UCSD-AML1 (cell line): ENCODE results near the gene RBMX.
A peak's percentile ranks its signal among the peaks of the same experiment; 100 is the strongest.
"Not testable (repeated sequence)": the region's sequence is repeated elsewhere in the genome, so short reads cannot be mapped to it uniquely, and the experiment has no call there.

Experiments used
- DNase-seq: peaks from one replicate; lab custom pipeline; 2025; ENCODE audit not compliant: unreplicated experiment; lab: John Stamatoyannopoulos, UW

The RBMX gene

DNA sequence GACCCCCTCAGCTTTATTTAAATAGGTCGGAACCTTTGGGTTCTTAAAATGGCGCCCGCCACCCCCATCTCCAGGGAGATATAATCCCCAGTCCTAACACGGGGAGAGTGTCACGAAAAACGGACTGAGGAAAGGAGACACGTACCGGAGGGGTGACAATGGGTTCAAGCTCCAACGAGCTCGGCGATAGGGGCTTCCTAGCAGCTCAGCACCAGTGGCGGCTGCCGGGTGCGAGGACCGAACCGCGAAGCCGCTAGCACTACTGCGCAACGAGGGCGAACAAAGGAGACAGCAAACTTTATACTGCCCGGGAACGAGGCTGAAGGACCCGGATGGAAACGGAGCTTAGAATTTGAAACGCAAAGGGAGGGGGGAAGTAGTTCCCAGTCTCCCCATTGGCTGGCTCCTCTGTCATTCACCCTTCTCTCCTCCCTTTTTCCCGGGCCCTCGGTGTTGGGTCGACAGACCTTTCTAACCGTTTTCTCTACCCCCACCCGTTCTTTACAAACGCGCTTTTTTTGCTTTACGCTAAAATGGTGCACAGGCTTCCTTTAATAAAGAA, at the start of gene RBMX:
RBMX (minus strand) TSS at position 274 of the 562 bp plus-strand sequence. CDS start 1,298 bp downstream, outside the sequence.
- peak; percentile 83 for DNase-seq

DNA sequence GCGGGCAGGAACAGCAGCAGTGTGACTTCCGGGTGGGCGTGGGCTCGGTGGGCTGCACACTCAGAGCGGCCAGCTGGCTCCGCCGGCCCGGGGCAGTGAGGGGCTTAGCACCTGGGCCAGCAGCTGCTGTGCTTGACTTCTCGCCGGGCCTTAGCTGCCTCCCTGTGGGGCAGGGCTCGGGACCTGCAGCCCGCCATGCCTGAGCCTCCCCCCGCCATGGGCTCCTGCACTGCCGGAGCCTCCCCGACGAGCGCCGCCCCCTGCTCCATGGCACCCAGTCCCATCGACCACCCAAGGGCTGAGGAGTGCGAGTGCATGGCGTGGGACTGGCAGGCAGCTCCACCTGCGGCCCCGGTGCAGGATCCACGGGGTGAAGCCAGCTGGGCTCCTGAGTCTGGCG, 40.9 kb upstream of the RBMX start:
- not testable (repeated sequence) for DNase-seq

- no peak for DNase-seq
These were observed 39.5 kb upstream of the RBMX start for GRCh38 chrX:136920001-136920400.

- DNase-seq = no peak
These were observed 36.3 kb upstream of the RBMX start for GRCh38 chrX:136916827-136917226.

GRCh38 chrX:136911661-136912060, 31.1 kb upstream of the RBMX start:
- not testable (repeated sequence) for DNase-seq

GRCh38 chrX:136911253-136911652, 30.7 kb upstream of the RBMX start:
- DNase-seq = no peak

DNA sequence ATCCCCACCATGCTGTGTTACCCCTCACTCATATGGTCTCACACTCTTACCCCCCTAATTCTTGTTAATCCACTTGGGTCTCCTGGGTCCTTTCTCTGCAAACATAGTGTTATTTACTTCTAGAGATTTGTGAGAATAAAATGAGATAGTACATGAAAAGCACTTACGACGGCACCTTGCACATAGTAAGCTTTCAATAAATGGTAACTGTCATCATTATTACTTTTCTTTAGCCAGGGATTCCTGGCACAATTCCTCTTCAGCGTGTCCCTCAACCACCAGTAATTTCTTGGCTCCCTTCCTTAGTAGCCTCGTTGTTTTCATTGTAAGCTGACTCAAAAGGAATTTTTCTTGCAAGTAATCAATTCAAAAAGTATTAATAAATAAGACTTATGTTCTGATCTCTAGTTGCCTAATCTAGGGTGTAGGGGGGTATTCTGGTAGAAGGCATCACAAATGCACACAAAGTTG, 30.1 kb upstream of the RBMX start:
- no peak for DNase-seq

DNA sequence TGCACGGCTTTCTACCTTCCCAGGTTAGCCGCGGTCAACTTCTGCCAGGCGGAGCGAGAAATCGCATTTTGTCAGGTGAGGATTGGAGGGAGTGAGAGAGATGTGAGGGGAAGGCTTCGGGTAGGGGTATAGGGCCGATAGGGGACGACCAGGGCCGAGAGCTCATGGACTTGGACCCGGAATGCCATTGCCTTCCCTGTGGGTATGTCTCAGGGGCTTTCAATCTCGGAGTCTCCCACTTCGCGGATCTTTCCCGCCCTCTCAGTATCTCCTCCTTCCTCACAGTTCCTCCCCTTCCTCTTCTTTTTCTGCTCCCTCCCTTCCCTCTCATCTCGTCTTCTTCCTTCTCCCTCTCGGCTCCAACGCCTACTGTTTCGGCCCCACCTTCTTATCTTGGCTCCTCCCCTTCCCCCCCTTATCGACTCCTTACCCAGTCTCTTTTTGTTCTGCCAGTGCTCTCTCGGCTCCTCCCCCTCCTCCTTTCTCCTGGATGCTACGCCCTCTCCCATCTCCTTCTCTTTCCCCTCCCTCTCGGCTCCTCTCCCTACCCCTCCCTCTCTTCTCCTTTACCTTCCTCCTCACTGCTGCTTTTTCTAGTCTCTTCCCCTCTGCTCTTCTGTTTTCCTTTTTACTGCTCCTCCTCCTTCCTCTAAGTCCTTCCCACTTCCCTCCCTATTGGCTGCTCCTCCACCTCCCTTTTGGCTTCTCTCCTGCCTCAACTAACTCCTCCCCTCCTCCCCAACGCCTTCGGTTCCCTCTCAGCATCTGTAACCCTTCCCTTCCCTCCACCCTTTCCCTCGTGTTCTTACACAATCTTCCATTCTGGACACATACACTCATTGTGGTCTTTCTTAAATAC, 29.4 kb upstream of the RBMX start:
- peak; percentile 76 for DNase-seq

DNA sequence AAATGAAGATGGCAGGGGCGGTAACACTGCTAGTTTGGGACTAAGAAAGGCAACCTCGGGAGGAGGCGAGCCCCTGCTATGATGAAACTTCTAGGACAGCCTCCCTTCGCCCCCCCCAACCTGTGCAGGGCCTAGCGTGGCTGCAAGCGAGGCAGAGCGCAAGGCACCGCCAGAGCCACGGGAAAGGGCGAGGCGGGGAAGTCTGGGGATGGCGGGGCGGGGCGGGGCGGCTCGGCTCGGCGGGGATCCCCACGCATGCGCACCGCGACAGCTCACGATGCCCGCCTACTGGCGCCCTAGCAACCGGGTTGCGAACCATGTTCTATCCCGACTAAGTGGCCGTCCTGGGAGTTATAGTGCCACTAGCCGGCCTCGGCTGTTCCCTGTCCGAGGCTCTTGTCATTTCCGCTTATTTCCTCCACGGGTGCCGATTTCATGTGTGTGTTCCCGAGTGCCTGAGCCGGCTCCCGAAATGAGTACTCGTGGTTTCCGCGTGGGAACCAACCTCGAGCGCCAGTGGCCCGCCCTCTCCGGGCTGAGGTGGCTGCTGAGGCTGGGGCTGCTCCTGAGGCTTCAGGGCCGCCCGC, 28.7 kb upstream of the RBMX start:
- peak; percentile 83 for DNase-seq

DNA sequence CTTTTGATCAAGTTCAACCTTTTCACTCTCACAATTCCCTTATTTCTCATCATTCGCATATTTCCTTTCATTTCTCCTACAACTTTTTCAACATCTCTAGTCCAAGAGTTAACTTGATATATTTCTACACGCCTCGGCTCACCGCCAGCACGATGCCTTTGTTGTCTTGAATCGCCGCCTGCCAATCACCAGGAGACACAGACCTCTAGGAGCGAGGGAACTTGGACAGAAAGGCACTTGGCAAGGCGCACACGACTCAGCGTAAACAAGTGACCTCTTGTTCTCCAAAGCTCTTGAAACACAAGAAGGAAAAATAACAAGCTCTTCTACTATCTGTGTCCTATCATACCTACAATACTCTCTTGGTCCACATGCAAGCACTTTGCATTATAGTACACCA, 27.1 kb upstream of the RBMX start:
- DNase-seq = no peak

DNA sequence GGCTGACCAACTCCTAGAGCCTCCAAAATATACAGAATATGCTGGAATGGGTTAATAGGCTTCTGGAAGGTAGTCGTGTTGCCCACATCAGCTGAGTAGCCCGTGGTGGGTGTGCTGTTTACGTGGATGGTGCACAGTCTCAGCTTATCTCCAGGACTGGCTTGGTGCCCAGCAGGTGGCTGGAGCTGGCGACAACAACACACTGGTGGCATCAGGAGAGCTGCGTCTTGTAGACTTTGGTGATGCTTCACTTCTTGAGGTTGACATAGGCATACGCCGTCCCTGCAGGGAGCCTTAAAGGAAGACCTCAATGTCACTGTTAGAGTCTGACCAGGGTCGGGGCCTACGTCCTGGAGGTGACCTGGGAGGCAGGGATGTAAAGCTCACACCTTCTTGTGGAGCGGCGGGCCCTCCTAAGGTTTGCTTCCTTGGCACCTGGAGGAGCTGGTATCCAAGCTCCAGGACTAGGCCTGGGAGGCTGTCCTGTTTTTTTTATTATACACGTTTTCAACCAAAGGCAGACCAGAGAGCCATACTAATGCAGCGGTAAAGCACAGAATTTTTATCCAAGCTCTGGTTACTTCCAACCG, 26.5 kb upstream of the RBMX start:
- DNase-seq = no peak

DNA sequence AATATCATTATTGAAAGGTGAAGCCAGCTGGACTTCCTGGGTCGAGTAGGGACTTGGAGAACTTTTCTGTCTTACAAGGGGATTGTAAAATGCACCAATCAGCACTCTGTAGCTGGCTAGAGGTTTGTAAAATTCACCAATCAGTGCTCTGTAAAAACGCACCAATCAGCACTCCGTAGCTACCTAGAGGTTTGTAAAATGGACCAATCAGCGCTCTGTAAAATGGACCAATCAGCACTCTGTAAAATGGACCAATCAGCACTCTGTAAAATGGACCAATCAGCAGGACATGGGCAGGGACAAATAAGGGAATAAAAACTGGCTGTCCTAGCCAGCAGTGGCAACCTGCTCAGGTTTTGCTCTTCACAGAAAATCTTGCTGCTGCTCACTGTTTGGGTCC, 23.5 kb upstream of the RBMX start:
- not testable (repeated sequence) for DNase-seq

DNA sequence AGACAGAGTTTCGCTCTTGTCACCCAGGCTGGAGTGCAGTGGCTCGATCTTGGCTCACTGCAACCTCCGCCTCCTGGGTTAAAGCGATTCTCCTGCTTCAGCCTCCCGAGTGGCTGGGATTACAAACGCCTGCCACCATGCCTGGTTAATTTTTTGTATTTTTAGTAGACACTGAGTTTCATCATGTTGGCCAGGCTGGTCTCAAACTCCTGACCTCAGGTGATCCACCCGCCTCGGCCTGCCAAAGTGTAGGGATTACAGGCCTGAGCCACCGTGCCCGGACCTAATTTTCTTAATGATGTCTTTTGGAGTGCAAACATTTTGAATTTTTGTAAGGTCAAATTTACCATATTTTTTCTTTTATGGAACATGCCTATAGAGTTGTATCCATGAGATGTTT, 19.5 kb upstream of the RBMX start:
- not testable (repeated sequence) for DNase-seq

GRCh38 chrX:136899221-136899620, 18.7 kb upstream of the RBMX start:
- no peak for DNase-seq

DNA sequence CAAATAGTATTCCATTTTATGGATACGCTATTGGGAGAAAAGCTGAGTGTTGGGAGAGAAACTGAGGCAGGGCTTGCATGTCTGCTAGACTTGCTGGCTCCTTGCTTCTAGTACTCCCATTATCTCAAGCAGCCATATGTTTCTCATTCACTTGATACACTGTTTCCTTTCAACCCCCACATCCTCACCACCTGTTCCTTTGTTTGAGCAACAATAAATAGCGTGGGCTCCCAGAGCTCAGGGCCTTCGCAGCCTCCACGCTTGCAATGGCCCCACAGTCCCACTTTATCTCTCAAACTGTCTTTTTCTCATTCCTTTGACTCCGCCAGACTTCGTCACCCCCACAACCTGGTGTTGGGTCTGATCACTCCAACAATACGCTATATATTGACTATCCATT, 18.2 kb upstream of the RBMX start:
- DNase-seq = not testable (repeated sequence)

DNA sequence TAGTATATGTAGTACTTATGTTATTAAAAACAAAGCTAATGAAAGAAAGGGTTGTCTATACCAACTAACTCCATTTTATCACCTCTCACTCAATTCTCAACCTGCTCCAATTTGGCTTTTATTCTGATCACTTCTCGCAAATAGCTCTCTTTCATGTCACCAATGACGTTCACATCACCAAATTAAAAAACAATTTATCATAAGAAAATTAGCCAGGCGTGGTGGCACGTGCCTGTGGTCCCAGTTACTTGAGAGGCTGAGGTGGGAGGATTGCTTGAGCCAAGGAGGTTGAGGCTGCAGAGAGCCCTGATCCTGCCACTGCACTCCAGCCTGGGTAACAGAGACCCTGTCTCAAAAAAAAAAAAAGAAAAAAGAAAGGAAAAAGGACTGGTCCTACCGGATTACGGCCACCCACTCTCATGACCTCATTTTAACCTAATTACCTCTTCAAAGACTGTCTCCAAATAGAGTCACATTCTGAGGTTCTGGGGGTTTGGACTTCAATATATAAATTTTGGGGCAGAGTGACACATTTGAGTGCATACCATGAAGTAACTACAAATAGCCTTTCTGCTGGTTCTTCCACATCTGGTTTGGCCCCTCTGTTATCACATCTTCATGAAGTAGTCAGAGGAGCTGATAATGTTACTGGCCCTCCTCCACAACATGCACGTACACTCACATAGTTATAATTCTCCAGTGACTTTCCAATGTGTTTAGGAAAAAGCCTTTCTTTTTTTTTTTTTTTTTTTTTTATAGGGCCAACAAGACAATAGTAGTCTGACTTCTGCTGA, 15.8 kb upstream of the RBMX start:
- DNase-seq = no peak

DNA sequence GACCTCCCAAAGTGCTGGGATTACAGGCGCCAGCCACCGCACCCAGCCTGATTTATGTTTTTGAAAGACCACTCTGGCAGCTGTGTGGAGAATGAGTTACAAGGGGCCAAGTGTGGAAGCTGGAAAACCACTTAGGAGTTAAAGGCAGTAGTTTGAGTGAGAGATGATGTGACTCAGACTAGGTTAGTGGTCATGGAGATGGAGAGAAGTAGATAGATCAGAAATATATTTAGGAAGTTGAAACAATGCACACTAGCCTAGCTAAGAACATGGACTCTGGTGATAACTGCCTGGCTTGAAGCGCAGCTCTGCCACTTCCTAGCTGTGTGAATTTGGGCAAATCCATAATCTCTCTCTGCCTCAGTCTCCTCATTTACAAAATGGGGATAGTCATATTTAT, 11.9 kb upstream of the RBMX start:
- DNase-seq = no peak

DNA sequence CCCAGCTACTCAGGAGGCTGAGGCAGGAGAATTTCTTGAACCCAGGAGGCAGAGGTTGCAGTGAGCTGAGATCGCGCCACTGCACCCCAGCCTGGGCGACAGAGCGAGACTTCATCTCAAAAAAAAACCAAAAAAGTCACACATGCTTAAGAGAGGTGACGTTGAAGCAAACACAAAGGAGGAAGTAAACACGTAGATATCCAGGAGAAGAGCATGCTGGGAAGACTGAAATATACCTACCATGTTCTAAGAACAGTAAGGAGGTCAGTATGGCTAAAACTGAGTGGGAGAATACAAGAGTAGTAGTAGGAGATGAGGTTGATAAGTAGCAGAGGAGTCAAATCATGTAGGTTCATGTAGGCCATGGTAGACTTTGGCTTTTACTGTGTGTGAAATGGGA, 10.1 kb upstream of the RBMX start:
- not testable (repeated sequence) for DNase-seq

DNA sequence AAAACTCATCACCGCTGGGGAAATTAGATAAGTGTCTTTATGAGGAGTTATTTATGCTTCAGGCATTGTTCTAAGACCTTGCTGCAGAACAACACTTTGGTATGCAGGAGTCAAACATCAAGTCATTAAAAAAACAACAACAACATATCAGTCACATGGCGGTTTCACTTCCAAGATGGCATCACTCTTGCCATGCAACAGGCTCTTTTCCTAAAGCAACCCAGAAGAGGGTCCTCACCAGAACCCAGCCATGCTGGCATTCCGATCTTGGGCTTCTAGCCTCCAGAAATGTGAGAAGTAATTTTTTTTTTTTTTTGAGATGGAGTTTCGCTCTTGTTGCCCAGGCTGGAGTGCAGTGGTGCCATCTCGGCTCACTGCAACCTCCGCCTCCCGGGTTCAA, 8.7 kb upstream of the RBMX start:
- DNase-seq = no peak

DNA sequence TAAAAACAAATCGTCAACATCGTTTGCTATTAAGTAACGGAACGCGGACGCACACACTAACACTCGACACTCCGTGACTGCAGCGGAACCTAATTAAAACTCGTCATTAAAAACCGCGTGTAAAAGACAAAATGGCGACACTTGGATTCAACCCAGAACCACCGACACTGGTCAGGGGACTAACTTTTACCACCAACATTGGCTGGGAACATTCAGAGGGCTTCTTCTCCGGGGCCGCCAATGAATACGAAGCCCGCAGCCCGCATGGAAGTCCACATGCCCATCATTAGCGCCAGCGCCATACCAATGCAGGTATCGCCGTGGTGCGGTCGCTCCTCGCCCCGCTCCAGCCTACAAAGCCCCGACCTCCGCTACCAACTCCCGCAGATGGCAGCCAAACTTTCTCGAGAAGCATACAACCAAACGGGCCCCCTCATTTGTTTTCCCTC, 498 bp downstream of the RBMX start:
- DNase-seq = no peak
